Nephron (organoid): ENCODE data around the gene SLC15A3.

Experiments
- H3K27ac Mint-ChIP-seq, 3 experiments: 2 replicates each; pipeline ENCODE4 v1.8.0; 2020; ENCODE audit warnings: mixed read lengths in 3 of 3, mild to moderate bottlenecking in 2 of 3, moderate library complexity in 1 of 3
- H3K27me3 Mint-ChIP-seq: 2 replicates; pipeline ENCODE4 v1.8.0; 2021; ENCODE audit warnings: low read depth, mild to moderate bottlenecking, moderate library complexity, mixed read lengths
- H3K36me3 Mint-ChIP-seq: 2 replicates; pipeline ENCODE4 v1.8.0; 2020; ENCODE audit warnings: low read depth, mixed read lengths
- H3K4me1 Mint-ChIP-seq: 2 replicates; pipeline ENCODE4 v1.8.0; 2020; ENCODE audit warnings: mixed read lengths
- H3K4me3 Mint-ChIP-seq, 3 experiments: 2 replicates each; pipeline ENCODE4 v1.8.0; 2020; ENCODE audit warnings: mild to moderate bottlenecking in 3 of 3, mixed read lengths in 3 of 3, moderate library complexity in 2 of 3
- H3K9me3 Mint-ChIP-seq: 2 replicates; pipeline ENCODE4 v1.8.0; 2020; ENCODE audit warnings: mixed read lengths
- TF ChIP-seq, protein P1 (sequence below), 3 experiments: fragments of 200-600 bp; sonication (generic); IDR thresholded peaks; one replicate each; pipeline ENCODE4 v1.5.0; 2021; ENCODE audit warnings: antibody characterized with exemption in 3 of 3; ENCODE audit not compliant: unreplicated experiment in 3 of 3

The SLC15A3 gene

GRCh38 chr11:60973699-60974098 is 21.7 kb upstream of the SLC15A3 start:
- peaks cover 24% of the 10 kb centered on the region for H3K27me3 Mint-ChIP-seq

GRCh38 chr11:60972182-60973030 is 20.4 kb upstream of the SLC15A3 start:
- Mint-ChIP-seq H3K27me3 (peaks cover 24% of the 10 kb centered on the region), H3K27ac (no peak overlapping the region), H3K4me1 (peaks cover 10% of the 10 kb centered on the region), H3K4me3 (no peak overlapping the region), H3K36me3 (no peaks in the 10 kb centered on the region), H3K9me3 (peaks cover 15% of the 10 kb centered on the region)
- TF ChIP-seq, protein P1, sequence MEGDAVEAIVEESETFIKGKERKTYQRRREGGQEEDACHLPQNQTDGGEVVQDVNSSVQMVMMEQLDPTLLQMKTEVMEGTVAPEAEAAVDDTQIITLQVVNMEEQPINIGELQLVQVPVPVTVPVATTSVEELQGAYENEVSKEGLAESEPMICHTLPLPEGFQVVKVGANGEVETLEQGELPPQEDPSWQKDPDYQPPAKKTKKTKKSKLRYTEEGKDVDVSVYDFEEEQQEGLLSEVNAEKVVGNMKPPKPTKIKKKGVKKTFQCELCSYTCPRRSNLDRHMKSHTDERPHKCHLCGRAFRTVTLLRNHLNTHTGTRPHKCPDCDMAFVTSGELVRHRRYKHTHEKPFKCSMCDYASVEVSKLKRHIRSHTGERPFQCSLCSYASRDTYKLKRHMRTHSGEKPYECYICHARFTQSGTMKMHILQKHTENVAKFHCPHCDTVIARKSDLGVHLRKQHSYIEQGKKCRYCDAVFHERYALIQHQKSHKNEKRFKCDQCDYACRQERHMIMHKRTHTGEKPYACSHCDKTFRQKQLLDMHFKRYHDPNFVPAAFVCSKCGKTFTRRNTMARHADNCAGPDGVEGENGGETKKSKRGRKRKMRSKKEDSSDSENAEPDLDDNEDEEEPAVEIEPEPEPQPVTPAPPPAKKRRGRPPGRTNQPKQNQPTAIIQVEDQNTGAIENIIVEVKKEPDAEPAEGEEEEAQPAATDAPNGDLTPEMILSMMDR (IDR thresholded peaks at IDR 0.05; ENCODE audit: unreplicated experiment in 3 of 3) = no peak

More at GRCh38 chr11:60973699-60974098, 21.7 kb upstream of the SLC15A3 start:
- Mint-ChIP-seq H3K27ac (no peak overlapping the region), H3K4me1 (peaks cover 23% of the 10 kb centered on the region), H3K4me3 (no peak overlapping the region), H3K36me3 (no peaks in the 10 kb centered on the region), H3K9me3 (peaks cover 8% of the 10 kb centered on the region)
- TF ChIP-seq, protein P1 (IDR thresholded peaks at IDR 0.05; ENCODE audit: unreplicated experiment in 3 of 3) = no peak

DNA sequence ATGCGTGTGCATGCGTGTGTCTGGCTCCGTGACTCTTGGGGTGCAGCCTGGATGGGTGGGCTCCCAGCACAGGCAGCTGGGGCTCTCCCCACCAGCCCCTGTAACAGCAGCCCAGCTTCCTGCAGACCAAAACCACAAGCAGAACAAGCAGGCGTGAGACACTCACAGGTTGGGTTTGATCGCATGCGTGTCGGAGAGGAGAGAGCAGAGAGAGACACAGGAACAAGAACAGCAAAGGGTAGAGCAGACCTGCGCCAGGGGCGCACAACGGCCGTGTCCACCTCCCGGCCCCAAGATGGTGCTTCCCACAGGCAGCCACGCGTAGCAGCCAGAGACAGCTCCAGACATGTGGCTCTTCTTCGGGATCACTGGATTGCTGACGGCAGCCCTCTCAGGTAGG is 19.5 kb upstream of the SLC15A3 start, which contains the start of gene CD6:
Gene CD6, plus strand, starts transcription at position 161 of the 400 bp plus-strand sequence. Its CDS starts 186 bp downstream, at position 347.
- peaks cover 1% of the 10 kb centered on the region for H3K4me1 Mint-ChIP-seq
- peaks cover 17% of the 10 kb centered on the region for H3K9me3 Mint-ChIP-seq
- H3K36me3 Mint-ChIP-seq = no peaks in the 10 kb centered on the region
- TF ChIP-seq, protein P1 (IDR thresholded peaks at IDR 0.05; ENCODE audit: unreplicated experiment in 3 of 3) = no peak
- H3K27ac Mint-ChIP-seq = no peak within 1 kb of the TSS
- H3K4me3 Mint-ChIP-seq = no peak within 1 kb of the TSS
- peaks cover 20% of the 10 kb centered on the region for H3K27me3 Mint-ChIP-seq

GRCh38 chr11:60970890-60971289 is 18.9 kb upstream of the SLC15A3 start:
- Mint-ChIP-seq H3K36me3 (no peaks in the 10 kb centered on the region), H3K4me1 (no peaks in the 10 kb centered on the region), H3K27ac (no peak overlapping the region), H3K9me3 (peaks cover 17% of the 10 kb centered on the region), H3K27me3 (peaks cover 19% of the 10 kb centered on the region), H3K4me3 (no peak overlapping the region)
- TF ChIP-seq, protein P1 (IDR thresholded peaks at IDR 0.05; ENCODE audit: unreplicated experiment in 3 of 3) = no peak

DNA sequence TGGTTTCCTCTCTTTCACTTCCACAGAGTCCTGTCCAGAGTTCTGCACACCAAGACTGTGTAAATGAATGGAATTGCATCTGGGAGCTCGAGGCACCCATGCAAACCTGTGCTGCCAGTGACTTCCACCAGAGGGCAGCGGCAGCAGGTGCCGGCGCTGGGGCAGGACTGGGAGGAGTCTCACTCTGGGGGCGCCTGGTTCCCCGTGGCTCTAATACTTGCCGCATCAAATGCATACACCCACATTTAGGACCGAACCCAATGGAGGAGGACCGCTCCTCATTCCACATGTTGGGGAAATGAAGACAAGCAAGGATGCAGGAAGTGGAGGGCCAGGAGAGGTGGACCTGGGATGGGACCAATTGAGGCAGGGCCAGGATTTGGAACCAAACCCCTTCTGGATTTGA is 18.4 kb upstream of the SLC15A3 start:
- H3K9me3 Mint-ChIP-seq = peaks cover 17% of the 10 kb centered on the region
- H3K27ac Mint-ChIP-seq = no peak overlapping the region
- H3K4me3 Mint-ChIP-seq = no peak overlapping the region
- no peaks in the 10 kb centered on the region for H3K36me3 Mint-ChIP-seq
- TF ChIP-seq, protein P1 (IDR thresholded peaks at IDR 0.05; ENCODE audit: unreplicated experiment in 3 of 3) = peak; percentile 31 to 53 (median 44)
- H3K4me1 Mint-ChIP-seq = no peaks in the 10 kb centered on the region
- peaks cover 23% of the 10 kb centered on the region for H3K27me3 Mint-ChIP-seq
